Loucy (cell line): Measurements from ENCODE around the gene ODF4.

ENCODE experiments used
- EZH2phosphoT487 ChIP-seq: fragments of 200-600 bp; IDR thresholded peaks from 2 replicates; pipeline ENCODE4 v1.6.1; 2018; ENCODE audit warnings: antibody characterized with exemption, mild to moderate bottlenecking, moderate library complexity, borderline replicate concordance
- TF ChIP-seq, protein P1 (sequence below): fragments of 200-600 bp; sonication (generic); conservative IDR thresholded peaks from 2 replicates; pipeline ENCODE4 v1.5.1; 2014; ENCODE audit warnings: mild to moderate bottlenecking, antibody characterized with exemption, low read length

DNA sequence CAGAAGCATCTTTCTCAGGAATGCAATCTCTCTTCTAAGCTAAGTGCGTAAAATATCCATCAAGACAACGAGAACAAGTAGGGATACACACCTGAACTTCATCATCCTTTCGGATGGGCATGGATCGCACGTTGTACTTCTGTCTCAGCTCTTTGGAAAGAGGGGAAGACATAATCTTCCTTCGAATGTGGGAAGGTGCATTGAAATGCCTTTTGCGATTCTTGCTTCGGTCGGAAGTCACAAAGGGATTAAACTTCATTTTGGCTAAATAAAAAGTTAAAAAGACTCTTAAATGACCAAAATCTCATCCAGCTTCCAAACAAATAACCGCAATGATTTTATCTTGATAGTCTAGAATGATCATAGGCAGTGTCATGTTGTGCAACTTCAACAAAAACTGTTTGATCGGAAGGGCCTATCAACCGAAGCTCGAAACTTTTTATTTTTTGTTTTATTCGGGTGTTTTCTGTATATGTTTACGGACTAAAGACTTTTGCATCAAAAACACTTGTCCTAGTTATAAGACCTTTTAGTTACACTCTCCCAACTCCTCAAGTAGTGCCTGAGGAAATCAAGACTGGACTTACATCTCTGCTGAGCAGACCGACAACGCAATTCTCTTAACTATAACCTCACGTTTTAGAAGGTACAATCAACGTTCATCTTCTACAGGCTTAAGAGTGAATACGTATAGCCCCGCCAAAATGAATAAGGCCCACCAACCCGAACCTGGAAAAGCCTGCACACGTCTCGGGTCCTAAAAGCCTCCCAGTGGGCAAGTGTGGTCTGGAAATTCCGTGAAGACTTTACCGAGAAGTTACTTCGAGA lies 42.6 kb downstream of the ODF4 start:
- TF ChIP-seq, protein P1, sequence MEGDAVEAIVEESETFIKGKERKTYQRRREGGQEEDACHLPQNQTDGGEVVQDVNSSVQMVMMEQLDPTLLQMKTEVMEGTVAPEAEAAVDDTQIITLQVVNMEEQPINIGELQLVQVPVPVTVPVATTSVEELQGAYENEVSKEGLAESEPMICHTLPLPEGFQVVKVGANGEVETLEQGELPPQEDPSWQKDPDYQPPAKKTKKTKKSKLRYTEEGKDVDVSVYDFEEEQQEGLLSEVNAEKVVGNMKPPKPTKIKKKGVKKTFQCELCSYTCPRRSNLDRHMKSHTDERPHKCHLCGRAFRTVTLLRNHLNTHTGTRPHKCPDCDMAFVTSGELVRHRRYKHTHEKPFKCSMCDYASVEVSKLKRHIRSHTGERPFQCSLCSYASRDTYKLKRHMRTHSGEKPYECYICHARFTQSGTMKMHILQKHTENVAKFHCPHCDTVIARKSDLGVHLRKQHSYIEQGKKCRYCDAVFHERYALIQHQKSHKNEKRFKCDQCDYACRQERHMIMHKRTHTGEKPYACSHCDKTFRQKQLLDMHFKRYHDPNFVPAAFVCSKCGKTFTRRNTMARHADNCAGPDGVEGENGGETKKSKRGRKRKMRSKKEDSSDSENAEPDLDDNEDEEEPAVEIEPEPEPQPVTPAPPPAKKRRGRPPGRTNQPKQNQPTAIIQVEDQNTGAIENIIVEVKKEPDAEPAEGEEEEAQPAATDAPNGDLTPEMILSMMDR = no peak
- TF ChIP-seq EZH2phosphoT487 = no peak
